Measurements from ENCODE around the gene MPZL1.

MPZL1 gene

DNA sequence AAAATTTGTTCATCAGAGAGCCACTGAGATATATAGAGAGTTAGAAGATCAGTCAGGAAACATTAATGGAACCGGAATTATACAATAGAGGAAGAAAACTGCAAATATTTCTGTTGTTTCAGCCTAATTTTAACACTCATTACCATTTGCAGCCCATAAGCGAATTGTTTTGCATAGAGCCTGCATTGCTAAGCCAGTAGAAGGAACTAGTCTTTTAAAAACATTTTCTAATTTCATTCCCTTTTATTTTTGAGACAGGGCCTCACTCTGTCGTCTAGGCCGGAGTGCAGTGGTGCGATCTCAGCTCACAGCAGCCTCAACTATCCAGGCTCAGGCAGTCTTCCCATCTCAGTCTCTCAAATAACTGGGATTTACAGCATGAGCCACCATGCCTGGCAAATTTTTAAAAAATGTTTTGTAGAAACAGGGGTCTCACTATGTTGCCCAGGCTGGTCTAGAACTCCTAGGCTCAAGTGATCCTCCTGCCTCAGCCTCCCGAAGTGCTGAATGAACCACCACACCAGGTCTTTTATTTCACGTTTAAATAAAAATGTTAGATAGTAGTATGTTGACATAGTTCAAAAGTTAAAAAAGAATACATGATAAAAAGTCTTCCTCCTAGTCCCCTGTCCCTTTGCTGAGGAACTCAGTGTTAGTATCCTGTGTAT is 25.3 kb downstream of the MPZL1 start:
- ATAC-seq (no peak), DNase-seq (ENCODE audit: low spot score in 2 of 2) (no peak)
- H3K36me3 Mint-ChIP-seq = no peaks in the 10 kb centered on the region
- H3K4me3 Mint-ChIP-seq = no peak overlapping the region
- no peak overlapping the region for H3K27ac Mint-ChIP-seq
- H3K9me3 Mint-ChIP-seq = no peaks in the 10 kb centered on the region
- H3K4me1 Mint-ChIP-seq = no peaks in the 10 kb centered on the region

DNA sequence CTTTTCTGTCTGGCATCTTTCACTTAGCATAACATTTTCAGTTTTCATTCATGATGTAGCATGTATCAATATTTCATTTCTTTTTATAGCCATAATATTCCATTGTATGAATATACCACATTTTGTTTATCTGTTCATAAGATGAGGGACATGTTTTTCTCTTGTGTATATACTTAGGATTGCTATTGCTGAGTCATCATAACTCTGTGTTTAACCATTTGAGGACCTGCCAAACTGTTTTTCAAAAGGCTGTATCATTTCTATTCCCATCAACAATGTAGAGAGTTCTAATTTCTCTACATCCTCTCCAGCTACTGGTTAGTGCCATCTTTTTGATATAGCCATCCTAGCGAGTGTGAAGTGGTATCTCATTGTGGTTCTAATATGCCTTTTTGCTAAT is 26.2 kb downstream of the MPZL1 start:
- no peak overlapping the region for H3K4me3 Mint-ChIP-seq
- no peaks in the 10 kb centered on the region for H3K9me3 Mint-ChIP-seq
- no peak for ATAC-seq
- peaks cover 4% of the 10 kb centered on the region for H3K4me1 Mint-ChIP-seq
- DNase-seq (ENCODE audit: low spot score in 2 of 2) = no peak
- H3K27ac Mint-ChIP-seq = no peak overlapping the region
- H3K36me3 Mint-ChIP-seq = no peaks in the 10 kb centered on the region

DNA sequence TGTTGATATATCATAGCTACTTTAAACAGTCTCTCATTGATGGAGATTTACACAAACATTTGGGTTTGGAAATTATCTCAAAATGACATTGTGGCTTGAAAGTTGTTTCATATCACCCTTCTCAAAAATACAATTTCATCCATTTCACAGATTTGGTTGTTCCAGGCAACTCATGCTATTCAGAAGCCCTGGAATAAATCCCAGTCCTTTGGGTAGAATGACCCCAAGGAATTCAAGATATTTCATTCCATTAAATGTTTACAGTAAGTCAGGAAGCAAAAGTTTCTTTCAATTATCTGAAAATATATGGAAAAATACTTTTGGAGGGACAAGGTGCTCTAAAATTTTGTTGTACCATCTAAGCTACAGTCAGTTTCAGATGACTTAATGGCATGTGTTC is 27.1 kb downstream of the MPZL1 start:
- Mint-ChIP-seq H3K27ac (no peak overlapping the region), H3K4me1 (peaks cover 6% of the 10 kb centered on the region), H3K36me3 (no peaks in the 10 kb centered on the region), H3K4me3 (no peak overlapping the region), H3K9me3 (no peaks in the 10 kb centered on the region)
- ATAC-seq (no peak), DNase-seq (ENCODE audit: low spot score in 2 of 2) (no peak)

DNA sequence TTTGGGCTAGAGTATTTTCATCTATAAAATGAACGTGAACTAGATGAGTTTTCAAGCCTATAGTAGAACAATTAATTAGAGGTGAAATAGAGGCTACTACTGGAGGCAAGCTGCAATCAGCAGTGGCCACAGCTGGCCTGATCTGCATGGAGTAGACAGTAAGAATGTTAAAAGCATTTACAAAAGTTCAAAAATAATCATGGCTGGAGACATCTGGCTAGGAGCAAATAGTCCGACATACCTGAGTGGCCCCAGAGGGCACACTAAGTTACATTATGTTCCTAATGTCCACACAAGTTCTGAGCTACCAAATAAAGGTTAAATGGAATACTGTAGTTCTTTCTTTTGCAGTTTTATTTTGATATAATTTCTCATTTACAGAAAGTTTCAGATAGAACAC is 28.0 kb downstream of the MPZL1 start:
- no peaks in the 10 kb centered on the region for H3K9me3 Mint-ChIP-seq
- no peak overlapping the region for H3K27ac Mint-ChIP-seq
- ATAC-seq = no peak
- no peaks in the 10 kb centered on the region for H3K36me3 Mint-ChIP-seq
- peaks cover 6% of the 10 kb centered on the region for H3K4me1 Mint-ChIP-seq
- H3K4me3 Mint-ChIP-seq = no peak overlapping the region
- DNase-seq (ENCODE audit: low spot score in 2 of 2) = no peak

DNA sequence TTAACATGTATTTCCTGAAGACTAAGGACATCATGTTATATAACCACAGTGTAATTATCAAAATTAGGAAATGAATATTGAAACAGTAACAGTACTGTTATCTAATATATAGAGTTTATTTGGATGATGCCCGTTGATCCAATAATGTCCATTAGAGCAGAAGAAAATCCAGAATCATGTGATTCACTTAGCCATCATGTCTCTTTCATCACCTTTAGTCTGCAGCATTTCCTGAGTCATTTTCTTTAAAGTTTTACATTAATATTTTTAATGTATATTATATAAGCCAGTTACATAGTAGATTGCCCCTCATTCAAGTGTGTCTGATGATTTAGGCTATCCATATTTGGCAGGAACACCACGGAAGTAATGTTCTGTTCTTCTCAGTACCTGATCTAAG is 28.9 kb downstream of the MPZL1 start:
- Mint-ChIP-seq H3K36me3 (no peaks in the 10 kb centered on the region), H3K9me3 (no peaks in the 10 kb centered on the region), H3K4me3 (no peak overlapping the region), H3K4me1 (peaks cover 6% of the 10 kb centered on the region), H3K27ac (no peak overlapping the region)
- ATAC-seq (no peak), DNase-seq (ENCODE audit: low spot score in 2 of 2) (no peak)

DNA sequence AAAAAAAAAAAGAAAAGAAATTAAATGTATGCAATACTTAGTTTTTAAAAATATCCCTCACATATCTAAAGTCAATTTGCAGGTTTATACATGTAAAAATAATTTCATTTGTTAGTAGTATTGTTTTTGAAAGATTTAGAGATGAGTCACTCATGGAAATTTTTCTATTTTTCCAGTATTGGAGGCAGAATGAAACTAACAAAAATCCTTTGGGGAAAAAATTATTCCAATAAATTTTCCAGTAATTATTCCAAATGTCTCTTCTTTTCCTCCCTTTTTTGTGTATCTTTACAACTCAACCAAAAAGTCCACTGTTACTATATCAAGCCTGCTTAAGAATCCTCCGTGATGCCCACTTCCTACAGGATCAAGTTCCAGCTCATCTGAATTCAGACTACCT is 29.9 kb downstream of the MPZL1 start:
- DNase-seq (ENCODE audit: low spot score in 2 of 2) = no peak
- H3K4me3 Mint-ChIP-seq = no peak overlapping the region
- ATAC-seq = no peak
- no peak overlapping the region for H3K27ac Mint-ChIP-seq
- no peaks in the 10 kb centered on the region for H3K9me3 Mint-ChIP-seq
- peaks cover 6% of the 10 kb centered on the region for H3K4me1 Mint-ChIP-seq
- no peaks in the 10 kb centered on the region for H3K36me3 Mint-ChIP-seq

DNA sequence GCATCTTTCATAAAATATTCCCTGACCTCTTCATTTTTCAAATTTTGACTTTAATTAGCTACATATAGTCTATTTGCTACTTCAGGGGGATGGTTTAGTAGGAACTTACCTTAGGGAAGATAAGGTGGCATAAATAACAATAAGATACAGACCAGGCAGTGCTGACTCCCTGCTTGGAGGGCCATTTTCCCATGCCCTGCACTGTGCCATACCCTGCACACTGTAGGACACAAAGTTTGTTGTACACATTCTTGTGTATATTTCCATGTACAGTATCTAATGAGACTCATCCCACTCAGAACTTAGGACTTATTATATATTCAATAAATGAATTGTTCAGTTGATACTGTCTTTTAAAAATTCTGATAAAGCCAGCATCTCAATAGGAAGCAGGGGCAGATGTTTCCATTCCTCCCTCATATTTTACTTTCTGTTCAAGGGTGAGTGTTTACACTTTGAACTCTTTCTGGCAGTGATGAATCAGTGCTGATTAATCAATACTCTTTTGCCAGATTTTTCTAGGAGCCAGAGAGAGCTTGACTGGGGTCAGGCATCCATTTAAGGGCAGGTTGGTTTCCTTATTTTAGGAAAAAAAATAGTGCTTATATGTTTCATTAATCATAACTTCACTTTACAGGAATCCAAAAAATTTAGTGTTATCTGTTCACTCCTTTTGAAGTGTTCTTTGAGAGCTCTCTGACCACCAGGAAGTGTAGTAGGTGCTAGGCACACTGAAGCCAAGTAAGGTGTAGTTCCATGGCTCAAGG is 30.6 kb downstream of the MPZL1 start:
- Mint-ChIP-seq H3K4me3 (no peak overlapping the region), H3K36me3 (no peaks in the 10 kb centered on the region), H3K4me1 (peaks cover 6% of the 10 kb centered on the region), H3K9me3 (no peaks in the 10 kb centered on the region), H3K27ac (no peak overlapping the region)
- ATAC-seq = peak; percentile 36
- no peak for DNase-seq (ENCODE audit: low spot score in 2 of 2)

DNA sequence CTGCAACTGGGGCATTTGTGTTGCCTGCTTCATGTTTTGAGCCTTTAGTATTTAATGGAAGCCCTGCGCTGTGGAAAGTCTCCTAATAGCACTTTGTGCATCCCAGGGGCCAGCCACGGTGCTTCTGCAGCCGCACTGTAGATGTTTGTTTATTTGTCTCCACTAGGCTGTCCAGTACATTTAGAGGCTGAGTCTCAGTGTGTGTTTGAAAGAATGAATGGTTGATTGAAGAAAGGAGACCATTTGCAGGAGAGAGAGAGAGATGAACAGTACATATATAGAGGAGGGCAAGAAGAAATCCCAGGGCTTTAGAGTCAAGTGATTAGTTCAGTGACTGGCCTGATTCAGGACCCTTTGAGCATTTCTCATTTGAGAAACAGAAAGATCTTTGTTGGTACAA is 33.9 kb downstream of the MPZL1 start:
- Mint-ChIP-seq H3K4me1 (peaks cover 6% of the 10 kb centered on the region), H3K27ac (no peak overlapping the region), H3K9me3 (no peaks in the 10 kb centered on the region), H3K4me3 (no peak overlapping the region), H3K36me3 (no peaks in the 10 kb centered on the region)
- ATAC-seq (no peak), DNase-seq (ENCODE audit: low spot score in 2 of 2) (no peak)

DNA sequence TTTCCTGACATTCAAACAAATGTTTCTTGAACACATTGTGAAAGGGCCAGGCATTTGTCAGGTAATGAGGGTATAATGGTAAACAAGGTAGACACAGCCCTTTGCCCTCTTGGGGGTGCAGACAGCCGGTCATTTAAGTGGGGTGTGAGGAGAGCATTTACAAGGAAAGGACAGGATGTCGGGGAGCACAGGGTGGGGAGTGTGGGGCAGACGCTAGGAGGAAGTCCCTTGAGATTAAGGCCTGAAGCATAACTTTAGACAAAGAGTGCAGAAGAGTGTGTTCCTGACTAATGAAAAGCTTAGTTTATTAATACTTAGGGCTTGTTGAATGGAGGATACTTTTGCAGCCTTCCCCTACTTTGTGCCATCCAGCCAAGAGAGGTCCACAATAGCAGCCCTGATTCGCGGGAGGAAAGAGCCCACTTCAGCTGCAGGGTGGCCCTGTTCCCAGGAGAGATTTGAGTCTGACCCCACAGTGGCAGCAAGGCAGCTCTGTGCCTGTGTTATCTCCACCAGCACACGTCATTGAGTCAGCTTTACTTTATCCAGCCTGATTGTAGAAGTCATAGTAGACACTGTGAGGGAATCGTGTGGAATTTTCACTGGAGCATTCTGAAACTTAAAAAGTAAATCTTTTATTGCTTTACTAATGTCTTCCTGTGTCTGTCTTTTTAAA is 35.1 kb downstream of the MPZL1 start:
- Mint-ChIP-seq H3K4me1 (peaks cover 17% of the 10 kb centered on the region), H3K9me3 (no peaks in the 10 kb centered on the region), H3K27ac (no peak overlapping the region), H3K4me3 (no peak overlapping the region), H3K36me3 (no peaks in the 10 kb centered on the region)
- ATAC-seq (no peak), DNase-seq (ENCODE audit: low spot score in 2 of 2) (no peak)

DNA sequence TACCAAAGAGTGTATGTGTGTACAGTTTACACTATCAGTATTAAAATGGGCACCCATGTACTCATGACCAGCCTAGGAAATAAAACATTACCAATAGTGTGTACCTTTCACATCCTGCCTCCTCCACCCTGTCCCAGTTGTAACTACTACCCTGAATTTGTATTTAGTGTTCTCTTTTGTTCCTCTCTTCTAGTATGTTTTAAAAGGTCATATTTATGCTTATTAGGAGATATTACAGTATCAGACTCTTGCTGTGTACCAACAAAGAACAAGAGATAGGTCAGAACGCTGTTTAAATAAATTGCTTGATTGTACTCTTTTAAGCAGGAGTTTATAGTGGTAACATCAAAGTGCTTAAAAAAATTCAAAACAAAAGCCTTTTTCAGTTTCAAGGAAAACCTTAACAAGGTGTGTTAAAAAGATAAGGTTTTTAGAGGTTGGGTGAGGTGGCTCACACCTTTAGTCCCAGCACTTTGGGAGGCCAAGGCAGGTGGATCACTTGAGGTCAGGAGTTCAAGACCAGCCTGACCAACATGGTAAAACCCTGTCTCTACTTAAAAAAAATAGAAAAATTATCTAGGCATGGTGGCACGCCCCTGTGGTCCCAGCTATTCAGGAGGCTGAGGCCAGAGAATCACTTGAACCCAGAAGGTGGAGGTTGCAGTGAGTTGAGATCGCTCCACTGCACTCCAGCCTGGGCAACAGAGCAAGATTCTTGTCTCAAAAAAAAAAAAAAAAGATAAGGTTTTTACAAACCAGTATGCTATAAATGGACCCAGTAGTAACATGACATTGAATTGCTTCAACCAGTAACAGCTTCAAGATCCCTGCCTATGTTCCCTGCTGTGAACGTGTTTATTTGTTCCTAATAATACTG is 35.9 kb downstream of the MPZL1 start:
- Mint-ChIP-seq H3K4me3 (no peak overlapping the region), H3K27ac (no peak overlapping the region), H3K4me1 (peaks cover 19% of the 10 kb centered on the region), H3K36me3 (no peaks in the 10 kb centered on the region), H3K9me3 (no peaks in the 10 kb centered on the region)
- DNase-seq (ENCODE audit: low spot score in 2 of 2) (no peak), ATAC-seq (no peak)

DNA sequence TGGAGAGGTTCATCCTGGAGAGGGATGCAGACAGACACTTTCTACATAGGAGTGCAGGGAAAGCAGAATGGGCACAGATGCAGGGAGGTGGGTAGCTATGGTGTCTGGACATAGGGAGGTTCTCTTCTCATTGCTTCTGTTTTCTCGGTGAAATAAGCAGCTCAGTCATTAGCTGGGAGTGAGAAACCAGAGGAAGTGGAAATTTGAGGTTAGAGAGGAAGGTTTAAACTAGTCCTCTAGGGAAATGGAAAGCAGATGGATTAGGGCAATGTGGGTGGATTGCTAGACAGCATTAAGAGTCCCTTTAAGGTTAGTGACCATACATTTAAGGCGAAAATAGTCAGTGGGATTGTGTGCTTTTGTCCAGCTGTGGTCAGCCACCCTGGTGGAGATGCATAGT is 39.6 kb downstream of the MPZL1 start:
- Mint-ChIP-seq H3K4me1 (peaks cover 14% of the 10 kb centered on the region), H3K9me3 (no peaks in the 10 kb centered on the region), H3K27ac (no peak overlapping the region), H3K4me3 (no peak overlapping the region), H3K36me3 (no peaks in the 10 kb centered on the region)
- no peak for ATAC-seq
- DNase-seq (ENCODE audit: low spot score in 2 of 2) = no peak

DNA sequence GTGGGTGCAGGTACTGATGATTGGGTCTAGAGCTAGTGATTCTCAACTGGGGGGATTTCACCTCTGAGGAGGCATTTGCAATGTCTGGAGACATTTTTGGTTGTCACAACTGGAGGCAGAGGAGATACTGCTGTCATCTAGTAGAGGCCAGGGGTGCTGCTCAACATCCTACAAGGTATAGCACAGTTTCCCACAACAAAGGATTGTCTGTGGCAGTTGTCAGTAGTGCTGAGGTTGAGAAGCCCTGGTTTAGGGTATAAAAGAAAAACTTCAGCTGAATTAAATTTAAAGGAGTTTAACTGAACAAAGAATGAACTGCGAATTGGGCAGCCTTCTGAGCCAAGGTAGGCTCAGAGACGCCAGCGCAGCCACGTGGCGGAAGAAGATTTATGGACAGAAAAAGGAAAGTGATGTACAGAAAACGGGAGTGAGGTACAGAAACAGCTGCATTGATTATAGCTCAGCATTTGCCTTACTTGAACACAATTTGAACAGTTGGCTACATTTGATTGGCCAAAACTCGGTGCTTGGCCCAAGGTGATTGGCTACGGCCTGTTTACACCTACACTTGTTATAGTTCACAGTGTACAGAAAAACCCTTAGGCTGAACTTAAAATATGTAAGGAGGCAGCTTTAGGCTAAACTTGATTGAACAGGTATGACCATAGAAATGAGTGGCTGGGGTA is 40.4 kb downstream of the MPZL1 start:
- DNase-seq (ENCODE audit: low spot score in 2 of 2) = no peak
- Mint-ChIP-seq H3K9me3 (no peaks in the 10 kb centered on the region), H3K36me3 (no peaks in the 10 kb centered on the region), H3K4me3 (no peak overlapping the region), H3K4me1 (peaks cover 14% of the 10 kb centered on the region), H3K27ac (no peak overlapping the region)
- no peak for ATAC-seq

DNA sequence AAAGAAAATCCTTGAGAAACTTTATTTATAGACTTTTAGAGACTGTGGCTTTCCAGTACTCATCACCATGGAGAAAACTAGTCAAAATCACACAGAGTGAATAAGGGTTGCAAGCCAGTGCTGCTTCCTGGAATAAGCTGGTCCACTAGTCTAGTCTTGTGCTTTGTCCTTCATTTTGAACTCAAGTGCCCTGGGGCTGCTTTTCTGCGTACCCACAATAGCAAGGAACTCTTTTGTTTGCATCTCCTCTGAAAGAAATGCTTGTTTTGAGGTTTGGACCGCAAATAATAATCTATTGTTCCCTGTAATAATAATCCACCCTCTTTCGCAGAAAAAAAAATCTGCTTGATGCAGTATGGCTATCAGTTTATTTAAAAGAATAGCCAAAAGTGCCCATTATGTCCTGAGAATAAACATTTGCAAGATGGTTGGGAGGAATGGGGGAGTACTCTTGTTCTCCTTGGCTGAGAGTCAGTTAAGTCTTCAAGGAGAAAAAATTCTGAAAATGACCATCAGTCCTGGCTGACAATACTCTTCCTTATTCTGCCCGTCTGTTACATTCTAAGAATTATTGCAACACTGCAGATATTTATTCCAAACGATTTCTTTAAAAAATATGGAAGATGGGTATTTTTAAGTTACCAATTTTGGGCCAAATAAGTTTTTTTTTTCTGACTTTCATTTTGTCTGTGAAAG is 41.9 kb downstream of the MPZL1 start:
- H3K36me3 Mint-ChIP-seq = no peaks in the 10 kb centered on the region
- no peak for DNase-seq (ENCODE audit: low spot score in 2 of 2)
- no peak overlapping the region for H3K27ac Mint-ChIP-seq

More for the DNA sequence above, 41.9 kb downstream of the MPZL1 start:
- no peaks in the 10 kb centered on the region for H3K9me3 Mint-ChIP-seq
- ATAC-seq = no peak
- H3K4me1 Mint-ChIP-seq = peaks cover 20% of the 10 kb centered on the region
- no peak overlapping the region for H3K4me3 Mint-ChIP-seq

All from stimulated activated effector memory CD8-positive, alpha-beta T cell treated with anti-CD3 and anti-CD28 coated beads, Interleukin-12 subunit alpha, Interleukin-12 subunit beta, amount 100 ng/mL, for 72 hours (primary cell).